GM18868 (cell line): ENCODE data around the gene FAM237A.

Source experiments
- ATAC-seq: cut with Tn5 transposase; IDR thresholded peaks from one replicate; pipeline ENCODE4 v1.9.1; 2021; ENCODE audit warnings: mild to moderate bottlenecking, moderate library complexity; ENCODE audit not compliant: unreplicated experiment

The FAM237A gene

DNA sequence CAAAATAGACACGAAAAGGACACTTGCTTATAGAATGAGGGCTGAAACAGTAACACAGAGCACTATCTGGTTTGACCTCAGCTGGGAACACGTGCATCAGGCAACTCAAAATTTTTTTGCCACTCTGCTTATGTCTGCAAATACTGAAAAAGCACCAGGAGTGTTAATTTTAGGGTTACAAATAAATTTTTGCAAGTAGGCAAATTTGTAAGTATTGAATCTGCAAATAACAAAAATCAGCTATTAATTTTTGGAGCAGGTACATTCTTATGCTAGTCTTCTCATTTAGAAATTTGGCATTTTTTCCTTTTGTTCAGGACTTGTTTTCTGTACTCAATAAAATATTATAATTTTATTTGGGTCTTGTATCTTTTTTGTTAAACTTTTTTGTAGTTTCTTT is 46.2 kb downstream of the FAM237A start:
- no peak for ATAC-seq

- no peak for ATAC-seq
Observed at GRCh38 chr2:206688990-206689389, 46.7 kb downstream of the FAM237A start.

DNA sequence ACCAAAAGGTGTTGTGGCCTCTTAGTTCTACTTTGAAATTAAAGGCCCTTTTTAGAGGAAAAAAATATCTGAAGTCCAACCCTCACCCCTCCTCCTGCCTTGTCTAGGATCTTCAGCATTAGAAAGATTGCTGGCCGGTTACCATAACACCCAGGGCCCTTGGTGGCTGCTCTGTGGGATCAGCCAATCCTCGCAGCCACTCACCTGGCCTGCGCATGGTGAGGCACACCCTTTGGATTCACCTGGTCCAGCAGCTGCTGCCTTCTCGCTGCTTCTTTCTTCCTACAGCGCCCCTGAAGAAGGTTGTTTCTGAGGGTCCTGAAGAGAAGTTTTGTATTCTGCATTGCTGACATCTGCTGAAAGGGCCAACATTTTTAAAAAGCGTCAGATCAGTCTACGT is 50.7 kb downstream of the FAM237A start:
- ATAC-seq = no peak

DNA sequence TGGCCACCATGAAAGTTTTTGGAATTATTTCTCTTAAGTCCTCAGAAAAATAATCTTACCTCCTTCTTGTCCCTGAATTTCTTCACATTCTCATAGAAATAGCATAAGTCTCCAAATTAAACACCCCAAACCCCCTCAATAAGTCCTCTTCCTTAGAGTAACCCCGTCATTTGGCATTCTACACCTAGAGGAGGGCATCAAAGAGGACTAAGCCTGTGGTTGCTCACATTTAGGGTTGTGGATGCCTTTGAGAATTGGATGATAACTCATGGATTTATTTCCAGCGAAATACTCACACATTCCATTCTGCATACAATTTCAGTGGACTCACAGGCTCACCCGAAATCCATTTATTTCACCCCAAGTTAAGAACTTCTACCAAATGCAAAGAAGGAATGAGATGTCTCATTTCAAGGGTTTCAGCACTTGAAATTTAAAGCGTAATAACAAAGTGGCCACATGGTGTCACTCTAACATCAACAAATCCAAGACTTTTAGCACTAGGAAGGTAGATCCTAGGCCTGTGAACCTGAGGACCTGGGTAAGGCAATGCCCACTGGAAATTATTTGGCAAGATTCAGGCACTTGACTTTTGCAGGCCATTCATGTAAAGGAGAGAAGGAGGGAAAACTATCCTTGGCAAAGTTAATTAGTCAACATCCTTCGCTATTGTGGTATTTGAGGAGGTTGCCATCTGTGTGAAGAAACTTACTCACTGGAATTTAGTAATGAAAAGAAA is 51.3 kb downstream of the FAM237A start:
- peak; percentile 78 for ATAC-seq

DNA sequence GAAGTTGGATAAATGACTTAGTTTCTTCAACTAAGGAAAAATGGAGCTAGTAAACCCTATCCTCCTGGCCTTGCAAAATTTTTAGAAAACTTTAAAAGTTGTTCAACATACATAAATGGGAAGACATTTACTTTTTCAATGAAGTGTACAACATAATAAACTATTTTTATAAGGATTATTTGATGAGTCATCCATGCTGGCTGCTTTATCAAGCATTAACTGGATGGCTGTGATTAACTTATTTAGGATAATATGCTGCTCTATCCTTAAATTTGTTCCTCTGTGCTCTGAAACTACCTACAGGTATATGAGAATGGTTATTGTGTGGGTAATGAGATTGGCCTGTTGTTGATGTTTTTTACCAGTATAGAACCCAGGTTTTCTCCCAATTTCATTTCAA is 54.6 kb downstream of the FAM237A start:
- ATAC-seq = no peak

GRCh38 chr2:206698811-206699210 is 56.5 kb downstream of the FAM237A start:
- ATAC-seq = no peak
